T-helper 2 cell treated with Interferon-gamma antibody and Interleukin-4, amounts not matched to agents 100 ng/mL and 5 ng/mL, for 36 hours (primary cell): ENCODE results near the gene PPT1. TPM values are rescaled to one million over a fixed set of nuclear protein-coding genes. Genes with fewer than 3 reads are reported as not detected.
"Not testable (repeated sequence)": the region's sequence is repeated elsewhere in the genome, so short reads cannot be mapped to it uniquely, and the experiment has no call there.

Experiments
- intact Hi-C: fragments of 100-400 bp; cut with micrococcal nuclease; formaldehyde crosslinking; loops from one replicate; pipeline ENCODE4 v1.15.1; 2023
- total RNA-seq: library from RNA; stranded (reverse); gene quantifications from 2 replicates; pipeline ENCODE4 v1.2.3, GENCODE V29; 2022

PPT1 gene
- total RNA-seq, 1 donor from 2014 or later = 102 TPM

DNA sequence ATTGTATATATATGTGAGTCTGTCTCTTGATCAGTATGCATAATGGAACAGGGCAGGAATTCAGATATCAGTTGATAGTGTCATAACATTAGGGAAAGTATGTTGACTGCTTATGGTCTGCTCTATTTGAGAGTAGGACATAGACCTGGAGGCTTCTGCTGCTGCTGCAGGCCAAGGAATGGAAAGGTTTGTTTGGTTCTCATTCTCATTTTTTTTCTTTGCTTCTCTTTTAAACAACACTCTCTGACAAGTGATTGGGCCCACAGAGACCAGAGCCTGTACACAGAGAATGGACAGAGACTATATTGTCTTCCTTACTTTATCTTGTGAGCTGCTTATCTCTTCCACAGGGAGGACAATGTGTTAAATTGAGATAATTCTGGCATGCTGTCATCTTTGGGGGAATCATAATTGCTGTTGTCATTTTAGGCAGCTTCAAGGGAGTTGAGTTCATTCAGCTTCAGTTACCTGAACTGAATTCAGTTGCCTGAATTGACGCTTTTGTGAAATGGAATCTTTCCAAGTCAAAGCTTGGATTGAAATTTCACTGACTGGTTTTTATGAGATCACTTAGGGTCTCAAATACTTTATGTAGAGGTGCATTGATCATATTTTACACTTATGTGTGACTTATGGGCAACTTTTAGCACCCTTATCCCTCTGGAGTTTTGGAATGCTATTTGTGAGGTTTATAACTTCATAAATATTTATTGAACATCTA, 39.6 kb downstream of the PPT1 start:
- intact Hi-C loops = no loop called here

DNA sequence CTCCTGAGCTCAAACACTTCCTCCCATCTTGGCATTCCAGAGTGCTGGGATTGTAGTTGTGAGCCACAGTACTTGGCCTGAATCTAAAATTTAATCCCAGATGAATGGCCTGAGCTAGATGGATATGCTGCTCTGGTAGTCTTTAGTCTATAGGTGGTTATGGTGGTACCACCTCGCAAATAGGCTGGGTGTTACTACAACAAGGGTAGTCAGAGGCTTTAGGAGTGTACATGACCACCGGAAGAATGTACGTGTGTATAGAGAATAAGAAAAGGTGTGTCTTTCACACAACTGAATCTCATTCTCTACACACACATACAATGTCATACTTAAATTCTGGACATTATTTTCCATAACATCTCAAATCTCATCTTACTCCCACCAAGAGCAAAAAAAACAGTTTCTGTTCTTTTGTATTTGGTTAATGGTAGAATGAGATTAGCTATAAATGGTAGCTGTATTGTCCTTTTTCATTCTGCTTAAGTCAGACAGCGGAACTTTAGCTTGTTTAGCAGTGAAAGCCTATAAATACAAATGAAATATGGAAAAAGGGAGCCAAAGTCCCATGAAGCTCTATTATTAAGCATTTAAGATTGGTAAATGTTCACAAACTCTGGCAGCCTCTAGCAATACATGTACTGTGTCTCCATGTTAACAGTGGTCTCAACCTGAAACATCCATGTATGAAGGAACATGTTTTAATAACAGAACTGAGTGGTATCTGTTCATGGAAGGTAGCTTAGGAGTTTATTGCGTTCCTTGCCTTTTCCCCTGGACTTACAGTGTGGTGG, 40.3 kb downstream of the PPT1 start:
- intact Hi-C loops = no loop called here

DNA sequence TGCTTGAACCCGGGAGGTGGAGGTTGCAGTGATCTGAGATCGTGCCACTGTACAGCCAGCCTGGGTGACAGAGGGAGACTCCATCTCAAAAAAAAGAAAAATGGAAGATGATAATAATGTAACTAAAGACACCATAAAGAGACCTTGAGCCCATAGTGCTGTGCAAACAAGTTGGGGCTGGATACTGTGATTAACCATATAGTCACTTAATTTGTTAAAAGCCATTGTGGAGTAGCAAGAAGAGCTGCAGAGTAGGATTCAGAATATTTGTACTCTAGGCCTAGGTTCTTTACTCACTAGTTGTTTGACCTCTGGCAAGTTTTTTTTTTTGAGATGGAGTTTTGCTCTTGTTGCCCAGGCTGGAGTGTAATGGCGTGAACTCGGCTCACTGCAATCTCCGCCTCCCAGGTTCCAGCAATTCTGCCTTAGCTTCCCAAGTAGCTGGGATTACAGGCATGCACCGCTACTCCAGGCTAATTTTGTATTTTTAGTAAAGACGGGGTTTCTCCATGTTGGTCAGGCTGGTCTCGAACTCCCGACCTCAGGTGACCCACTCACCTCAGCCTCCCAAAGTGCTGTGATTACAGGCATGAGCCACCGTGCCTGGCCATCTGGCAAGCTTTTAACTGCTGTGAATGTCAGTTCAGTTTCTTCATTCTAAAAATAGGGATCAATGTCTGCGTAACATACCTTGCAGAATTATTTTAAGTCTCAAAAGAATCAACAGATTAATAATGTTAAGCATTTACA, 43.7 kb downstream of the PPT1 start:
- intact Hi-C loops = no loop called here

DNA sequence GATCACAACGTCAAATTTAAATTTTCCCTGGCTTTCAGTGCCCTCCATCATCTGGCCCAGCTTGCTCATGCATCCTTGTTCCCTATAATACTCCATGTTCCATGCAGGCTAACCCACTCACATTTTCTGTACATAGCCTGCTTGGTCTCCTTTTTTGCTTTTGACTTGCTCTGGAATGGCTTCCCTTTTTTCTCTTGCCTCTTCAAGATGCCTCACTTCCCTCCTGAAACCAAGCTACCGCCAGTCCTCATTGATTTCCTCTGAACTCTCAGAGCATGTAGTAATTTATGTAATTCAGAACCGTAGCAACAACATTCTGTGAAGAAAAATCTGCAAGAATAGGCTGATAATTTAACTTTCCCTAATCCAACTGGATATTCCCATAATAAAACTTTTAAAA, 46.2 kb downstream of the PPT1 start:
- intact Hi-C loops = no loop called here

DNA sequence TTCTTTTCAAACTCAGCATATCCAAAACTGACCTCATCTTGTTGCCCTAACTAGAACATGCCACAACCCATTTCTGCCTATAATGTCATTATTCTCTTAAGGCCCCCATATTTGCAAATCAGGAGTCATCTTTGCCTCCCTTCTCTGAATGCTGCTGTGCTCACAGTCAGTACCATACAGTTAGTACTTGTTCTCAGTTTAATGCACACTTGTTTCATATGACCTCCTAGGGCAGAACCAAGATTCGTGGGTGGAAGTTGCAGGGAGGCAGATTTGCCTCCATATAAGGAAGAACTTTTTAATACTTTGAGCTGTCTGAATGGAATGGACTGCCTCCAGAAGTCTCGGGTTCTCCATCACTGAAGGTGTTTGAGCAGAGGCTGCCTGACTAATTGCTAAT, 47.3 kb downstream of the PPT1 start:
- intact Hi-C loops = no loop called here

DNA sequence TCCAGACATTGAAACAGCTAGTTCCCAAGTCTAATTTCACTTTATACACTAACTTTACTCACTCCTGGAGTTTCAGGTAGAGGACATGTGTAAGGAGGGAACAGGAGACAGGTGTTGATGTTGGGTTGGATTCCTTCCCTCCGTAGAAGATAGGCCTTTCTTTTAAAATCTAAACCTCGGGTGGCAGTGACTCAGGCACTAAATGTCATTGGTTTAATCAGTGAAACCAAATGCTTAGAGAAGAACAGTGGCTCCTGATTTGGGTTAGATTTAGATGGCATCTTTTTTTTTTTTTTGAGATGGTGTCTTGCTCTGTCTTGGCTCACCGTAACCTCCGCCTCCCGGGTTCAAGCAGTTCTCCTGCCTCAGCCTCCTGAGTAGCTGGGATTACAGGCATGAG, 49.3 kb downstream of the PPT1 start:
- intact Hi-C loops = no loop called here

DNA sequence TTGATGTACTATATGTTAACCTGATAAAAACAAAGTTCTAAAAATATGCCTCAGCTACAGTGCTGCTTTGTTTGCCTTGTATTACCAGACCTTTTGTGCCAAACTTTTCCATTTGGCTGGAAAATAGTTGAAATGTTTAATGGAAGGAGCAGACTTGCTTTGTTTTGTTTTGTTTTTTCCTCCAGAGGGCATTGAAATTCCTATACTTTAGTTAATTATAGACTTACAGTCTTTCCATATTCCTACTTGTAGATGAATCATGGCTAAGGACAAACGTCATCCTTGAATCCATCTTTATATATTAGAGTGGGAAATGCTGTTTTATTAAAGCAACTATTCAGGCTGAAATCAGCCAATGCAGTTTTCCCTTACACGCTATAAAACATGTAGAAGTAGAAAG, 49.8 kb downstream of the PPT1 start:
- intact Hi-C loops = no loop called here

DNA sequence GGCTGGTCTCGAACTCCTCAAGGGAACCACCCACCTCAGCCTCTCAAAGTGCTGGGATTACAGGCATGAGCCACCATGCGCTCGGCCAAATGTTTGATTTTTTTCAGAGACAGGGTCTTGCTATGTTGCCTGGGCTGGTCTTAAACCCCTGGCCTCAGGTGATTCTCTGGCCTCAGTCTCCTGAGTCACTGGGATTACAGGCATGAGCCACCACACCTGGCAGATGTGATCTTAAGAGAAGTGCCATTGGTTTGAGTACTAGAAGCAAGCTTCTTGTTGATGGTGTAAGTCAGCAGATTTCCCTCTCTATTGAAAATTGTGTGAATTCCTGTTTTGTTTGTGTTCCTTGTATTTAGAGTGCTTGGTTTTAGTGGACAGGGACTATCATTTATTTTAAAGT, 51.3 kb downstream of the PPT1 start:
- intact Hi-C loops = no loop called here

DNA sequence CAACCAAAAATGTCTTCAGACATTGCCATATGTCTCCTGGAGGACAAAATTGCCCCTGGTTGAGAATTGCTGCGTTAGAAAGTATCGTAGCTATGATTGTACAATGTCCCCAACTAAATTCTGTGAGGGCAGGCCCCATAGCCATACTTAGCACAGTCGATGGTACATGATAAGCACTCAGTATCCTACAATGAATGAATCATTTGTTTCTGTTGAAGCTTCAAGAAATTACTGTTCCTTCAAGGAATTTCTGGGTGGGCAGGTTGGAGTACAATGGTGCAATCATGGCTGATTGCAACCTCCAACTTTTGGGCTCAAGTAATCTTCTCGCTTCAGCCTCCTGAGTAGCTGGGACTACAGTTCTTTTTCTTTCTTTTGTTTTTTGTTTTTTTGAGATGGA, 51.9 kb downstream of the PPT1 start:
- intact Hi-C loops = no loop called here

DNA sequence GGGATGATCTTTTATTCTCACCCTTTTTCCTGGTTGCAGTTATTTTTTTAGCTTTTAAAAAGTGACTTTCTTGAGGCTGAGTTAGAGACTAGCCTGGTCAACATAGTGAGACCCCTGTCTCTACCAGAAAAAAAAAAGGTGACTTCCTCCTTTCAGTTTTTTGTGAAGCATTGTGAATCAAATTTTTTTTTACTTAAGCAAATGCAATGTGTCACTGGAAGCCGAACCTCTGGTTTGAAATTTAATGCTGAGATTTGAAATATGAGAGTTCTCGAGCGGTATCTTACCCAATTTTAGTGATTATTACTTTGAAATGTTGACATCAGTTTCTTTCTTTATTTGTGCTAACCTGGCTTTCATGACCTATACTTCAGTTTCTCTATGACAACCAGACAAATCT, 52.9 kb downstream of the PPT1 start:
- intact Hi-C loops = loop anchor here (5.0 kb wide), 2 partner anchors 328 to 648 kb away; partner anchors contain the start of genes NFYC and SMAP2

DNA sequence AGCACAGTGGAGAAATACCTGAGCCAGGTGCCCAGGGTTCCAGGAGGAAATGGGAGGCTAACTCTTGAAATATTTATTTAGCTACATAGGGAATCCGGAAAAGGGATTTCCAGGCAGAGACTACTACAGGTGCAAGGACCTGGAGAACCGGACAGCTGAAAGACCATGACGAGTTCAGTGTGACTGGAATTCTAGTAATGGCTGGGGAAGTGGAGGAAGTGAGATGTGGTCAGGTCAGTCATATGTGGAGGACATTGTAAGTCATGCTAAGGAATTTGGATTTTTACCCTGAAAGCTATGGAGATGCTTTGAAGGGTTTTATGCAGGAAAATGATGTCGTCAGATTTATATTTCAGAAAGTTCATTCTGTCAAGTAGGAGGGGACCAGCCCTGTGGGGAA, 54.7 kb downstream of the PPT1 start:
- intact Hi-C loops = loop anchor here (5.0 kb wide), 2 partner anchors 330 to 650 kb away; partner anchors contain the start of genes NFYC and SMAP2

DNA sequence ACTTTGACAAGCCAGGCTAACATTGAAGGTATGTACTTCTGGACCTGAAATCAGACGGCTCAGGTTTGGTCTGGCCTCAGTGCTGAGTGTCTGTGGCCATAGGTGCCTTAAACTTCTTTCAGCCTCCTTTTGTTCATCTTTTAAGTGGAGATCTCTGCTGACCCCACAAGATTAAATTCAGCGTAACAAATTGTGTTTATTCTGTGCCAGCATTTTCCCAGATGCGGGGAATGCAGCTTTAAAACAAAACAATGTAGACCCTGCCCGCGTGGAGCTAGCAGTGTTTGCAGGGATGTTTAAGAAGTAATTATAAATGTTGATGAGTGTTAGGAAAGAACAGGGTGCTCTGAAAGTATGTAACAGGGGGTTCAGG, 55.6 kb downstream of the PPT1 start:
- intact Hi-C loops = loop anchor here (2.0 to 5.0 kb wide), 3 partner anchors 331 to 651 kb away; partner anchors contain the start of genes NFYC and SMAP2

DNA sequence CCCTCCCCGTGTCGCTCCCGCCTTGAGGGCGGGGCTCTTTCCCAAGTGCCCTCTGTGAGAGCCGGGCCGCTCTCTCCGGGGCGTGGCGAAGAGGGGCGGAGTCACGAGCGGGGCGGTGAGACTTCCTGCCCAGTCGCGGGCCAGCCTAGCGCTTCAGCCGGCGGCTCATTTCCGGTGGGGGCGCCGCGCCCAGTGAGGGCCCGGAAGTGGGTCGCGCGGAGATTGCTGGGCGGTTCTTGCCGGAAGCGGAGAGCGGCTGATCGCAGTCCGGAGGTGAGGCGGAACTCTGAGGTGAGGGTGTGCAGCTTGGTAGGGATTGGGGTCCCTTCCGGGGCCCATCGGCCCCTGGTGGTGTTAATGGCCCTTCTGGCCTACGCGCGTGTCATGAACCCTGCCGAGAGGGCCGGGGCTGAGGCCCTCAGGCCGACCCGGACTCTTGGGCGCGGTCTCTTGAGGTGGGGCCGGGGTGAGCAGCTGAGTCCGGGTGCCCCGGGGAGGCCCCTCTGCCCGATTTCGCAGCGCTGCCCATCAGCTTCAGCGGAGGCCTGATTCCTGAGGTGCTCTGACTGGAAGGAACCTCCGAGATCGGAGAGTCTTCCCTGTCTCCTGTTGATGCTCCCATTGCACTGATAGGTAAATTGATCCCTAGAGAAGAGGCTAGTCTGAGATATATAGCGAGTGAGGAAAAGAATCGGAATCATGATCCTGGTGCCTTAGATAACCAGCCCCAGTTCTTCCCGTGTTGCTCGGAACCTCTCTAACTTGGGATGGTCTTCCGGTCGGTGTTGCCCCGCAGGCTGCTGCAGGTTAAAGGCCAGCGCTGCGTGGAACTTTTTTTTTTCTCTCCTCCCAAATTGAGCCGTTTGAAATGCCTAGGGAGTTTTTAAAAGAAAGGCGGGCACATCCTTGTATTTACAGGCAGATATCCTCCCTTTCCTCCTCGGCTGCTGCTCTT, 56.3 kb downstream of the PPT1 start, which contains the start of gene CAP1:
Gene CAP1, plus strand, starts transcription at position 219 of the 955 bp plus-strand sequence. CDS start 18,618 bp downstream, outside the sequence.
- intact Hi-C loops = loop anchor here (1.0 to 5.0 kb wide), 6 partner anchors 19 to 652 kb away; partner anchors contain the start of genes NFYC, PPT1, SMAP2 and ZMPSTE24

DNA sequence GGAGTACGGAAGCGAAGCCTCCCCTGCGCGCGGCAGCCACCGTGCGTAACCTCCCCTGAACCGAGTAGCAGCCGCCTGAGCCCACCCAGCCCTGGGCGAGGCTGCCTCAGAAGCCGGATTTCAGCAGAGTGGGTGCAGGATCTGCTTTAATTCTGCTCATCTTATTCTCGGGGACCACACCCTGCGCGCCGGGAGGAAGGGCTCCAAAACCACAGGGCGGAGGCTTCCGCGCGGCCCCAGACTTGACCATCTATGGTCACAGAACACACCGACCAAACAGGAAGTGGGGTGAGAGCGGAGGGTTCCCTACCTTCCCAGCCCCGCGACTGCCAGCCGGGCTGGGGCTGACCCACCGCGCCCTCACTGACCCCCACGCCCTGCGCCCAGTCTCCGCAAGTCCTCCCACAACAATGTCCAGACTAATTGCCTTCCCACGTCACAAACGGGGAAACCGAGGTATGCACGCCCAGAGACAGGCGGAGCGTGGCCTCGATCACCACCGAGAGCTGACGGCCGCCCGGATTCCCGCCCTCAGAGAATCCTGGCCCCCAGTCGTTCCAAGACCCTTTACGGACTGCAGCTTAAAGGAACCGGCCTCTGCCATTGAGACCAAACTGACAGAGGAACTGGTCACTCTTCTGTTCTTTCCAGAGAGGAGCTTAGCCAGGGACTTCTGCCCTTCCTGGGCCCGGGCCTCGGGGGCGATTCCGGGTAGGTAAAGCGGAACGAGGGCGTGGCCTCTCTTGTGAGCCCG, 57.1 kb downstream of the PPT1 start:
- intact Hi-C loops = loop anchor here (1.0 to 5.0 kb wide), 6 partner anchors 19 to 652 kb away; partner anchors contain the start of genes NFYC, PPT1, SMAP2 and ZMPSTE24

DNA sequence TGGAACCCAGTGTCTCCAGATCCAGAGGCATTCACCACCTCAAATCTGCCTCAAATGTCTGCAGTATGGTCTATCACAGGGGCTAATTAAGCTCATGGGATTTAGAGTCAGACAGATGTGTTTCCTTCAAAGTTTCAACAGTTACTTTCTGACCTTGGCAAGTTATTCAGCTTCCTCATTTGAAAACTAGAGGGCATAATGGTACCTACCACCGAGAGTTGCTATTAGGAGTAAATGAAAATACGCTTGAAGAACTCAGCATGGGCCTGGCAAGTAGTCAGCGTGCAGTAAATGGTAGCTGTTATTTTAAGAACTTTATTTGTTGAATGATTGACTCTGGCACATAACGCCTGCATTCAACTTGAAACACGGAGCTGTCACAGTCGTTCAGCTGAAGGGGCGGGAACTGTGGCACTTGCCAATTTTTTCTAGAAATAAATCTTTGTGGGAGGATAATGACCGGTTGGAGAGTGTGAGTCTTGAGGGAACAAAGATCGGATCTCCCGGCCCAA, 57.8 kb downstream of the PPT1 start:
- intact Hi-C loops = no loop called here

DNA sequence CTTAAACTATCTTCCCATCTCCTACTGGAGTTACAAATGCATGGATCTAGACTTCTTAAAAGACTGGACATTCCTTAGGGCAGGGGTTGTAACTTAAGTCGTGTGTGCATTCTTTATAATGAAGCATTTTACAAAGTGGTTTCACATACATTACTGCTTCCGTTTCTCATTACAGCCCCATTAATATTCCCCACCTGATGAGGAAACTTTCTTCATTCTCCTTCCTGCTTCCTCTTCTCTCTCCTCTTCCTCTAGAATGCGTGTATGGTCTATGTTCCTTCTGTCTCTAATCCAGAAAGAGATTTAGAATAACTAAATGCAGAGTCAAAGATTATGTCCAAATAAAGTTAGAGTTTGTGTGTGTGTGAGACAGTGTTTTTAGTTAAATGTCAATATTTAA, 58.4 kb downstream of the PPT1 start:
- intact Hi-C loops = no loop called here

DNA sequence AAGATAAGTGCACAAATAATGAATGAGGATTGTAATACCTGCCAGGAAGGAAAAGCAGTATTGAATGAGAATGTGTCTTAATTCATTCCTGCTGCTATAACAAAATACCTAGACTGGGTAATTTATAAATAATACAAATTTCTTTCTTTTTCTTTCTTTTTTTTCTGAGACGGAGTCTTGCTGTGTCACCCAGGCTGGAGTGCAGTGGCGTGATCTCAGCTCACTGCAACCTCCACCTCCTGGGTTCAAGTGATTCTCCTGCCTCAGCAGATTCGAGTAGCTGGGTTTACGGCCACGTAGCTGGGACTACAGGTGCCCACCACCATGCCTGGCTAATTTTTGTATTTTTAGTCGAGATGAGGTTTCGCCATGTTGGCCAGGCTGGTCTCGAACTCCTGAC, 59.8 kb downstream of the PPT1 start:
- intact Hi-C loops = not testable (repeated sequence)

DNA sequence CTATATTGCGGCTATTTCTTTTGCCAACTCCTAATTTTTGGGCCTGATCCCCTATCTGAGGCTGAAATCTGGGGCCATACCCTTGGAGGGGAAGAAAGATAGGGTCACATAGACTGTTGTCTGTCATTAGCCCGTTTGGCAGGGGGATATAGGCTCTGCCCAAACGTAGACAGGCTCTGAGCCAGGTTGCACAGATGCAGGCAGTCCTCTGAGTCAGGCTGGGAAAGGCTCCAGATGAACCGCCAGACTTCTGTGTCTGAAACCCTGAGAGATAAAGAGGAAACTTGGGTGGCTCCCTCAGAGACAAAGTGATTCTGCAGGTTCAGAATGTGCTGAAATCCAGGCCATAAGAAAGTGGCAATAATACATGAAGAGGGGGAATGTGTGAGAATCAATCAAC, 60.5 kb downstream of the PPT1 start:
- intact Hi-C loops = no loop called here

DNA sequence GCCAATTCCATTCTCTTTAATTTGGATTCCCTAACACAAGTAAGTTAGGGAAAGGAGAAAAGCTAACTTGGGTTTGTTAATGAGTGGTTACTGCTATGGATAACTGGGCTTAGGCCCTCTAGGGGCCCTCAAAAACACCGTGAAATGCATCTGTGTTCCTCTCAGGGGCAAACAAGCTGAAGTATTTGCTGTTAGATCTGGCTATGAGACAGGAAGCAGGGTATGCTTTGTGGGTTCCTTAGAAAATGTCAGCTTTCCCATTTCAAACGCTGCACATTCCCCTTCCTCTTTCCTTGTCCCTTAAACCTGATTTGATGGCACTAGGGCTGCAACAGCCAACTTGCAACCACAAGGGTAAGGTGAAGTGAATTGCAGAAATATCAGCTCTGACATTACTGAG, 62.2 kb downstream of the PPT1 start:
- intact Hi-C loops = no loop called here
